ENCODE results near the gene ARL5B.

Gene ARL5B

DNA sequence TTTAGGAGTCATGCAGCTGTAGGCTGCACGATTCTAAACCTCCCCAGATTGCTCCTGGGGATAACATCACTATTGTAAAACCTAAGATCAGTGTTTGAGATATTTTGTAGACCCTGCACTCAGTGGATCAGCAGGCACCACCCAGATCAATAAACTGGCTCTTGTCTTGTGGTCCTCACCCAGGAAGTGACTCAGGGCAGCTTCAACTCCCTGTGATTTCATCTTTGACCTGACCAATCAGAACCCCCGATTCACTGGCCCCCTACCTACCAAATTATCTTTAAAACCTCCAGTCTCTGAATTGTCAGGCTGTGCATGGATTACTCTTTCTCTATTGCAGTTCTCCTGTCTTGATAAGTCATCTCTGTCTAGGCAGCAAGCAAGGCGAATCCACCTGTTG is 25.7 kb downstream of the ARL5B start:
- H3K9me3 ChIP-seq (ENCODE audit: low read length) = no peaks in the 10 kb centered on the region
- no peaks in the 10 kb centered on the region for H3F3A ChIP-seq (ENCODE audit: insufficient read depth, low read length)
- no peak overlapping the region for H3K9ac ChIP-seq (ENCODE audit: low read length)
- H3K4me2 ChIP-seq (ENCODE audit: low read length) = no peak overlapping the region
- 0 out of 2 replicates have a peak, but pooled peaks cover 5% of the 10 kb centered on the region for H3K27me3 ChIP-seq (ENCODE audit: insufficient read depth, low read length)
- H3K9me2 ChIP-seq (ENCODE audit: low read depth, low read length) = no peaks in the 10 kb centered on the region
- H4K20me1 ChIP-seq (ENCODE audit: insufficient read depth, low read length) = no peaks in the 10 kb centered on the region
- no peak overlapping the region for H2AFZ ChIP-seq (ENCODE audit: low read length)
- no peaks in the 10 kb centered on the region for H3K79me2 ChIP-seq (ENCODE audit: insufficient read depth, low read length)
- no peak overlapping the region for H3K4me3 ChIP-seq (ENCODE audit: low read depth, low read length, poor library complexity, severe bottlenecking)
- TF ChIP-seq EZH2 (IDR thresholded peaks at IDR 0.05; ENCODE audit: borderline replicate concordance, low read length) = no peak
- TF ChIP-seq, protein P1, sequence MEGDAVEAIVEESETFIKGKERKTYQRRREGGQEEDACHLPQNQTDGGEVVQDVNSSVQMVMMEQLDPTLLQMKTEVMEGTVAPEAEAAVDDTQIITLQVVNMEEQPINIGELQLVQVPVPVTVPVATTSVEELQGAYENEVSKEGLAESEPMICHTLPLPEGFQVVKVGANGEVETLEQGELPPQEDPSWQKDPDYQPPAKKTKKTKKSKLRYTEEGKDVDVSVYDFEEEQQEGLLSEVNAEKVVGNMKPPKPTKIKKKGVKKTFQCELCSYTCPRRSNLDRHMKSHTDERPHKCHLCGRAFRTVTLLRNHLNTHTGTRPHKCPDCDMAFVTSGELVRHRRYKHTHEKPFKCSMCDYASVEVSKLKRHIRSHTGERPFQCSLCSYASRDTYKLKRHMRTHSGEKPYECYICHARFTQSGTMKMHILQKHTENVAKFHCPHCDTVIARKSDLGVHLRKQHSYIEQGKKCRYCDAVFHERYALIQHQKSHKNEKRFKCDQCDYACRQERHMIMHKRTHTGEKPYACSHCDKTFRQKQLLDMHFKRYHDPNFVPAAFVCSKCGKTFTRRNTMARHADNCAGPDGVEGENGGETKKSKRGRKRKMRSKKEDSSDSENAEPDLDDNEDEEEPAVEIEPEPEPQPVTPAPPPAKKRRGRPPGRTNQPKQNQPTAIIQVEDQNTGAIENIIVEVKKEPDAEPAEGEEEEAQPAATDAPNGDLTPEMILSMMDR (IDR thresholded peaks at IDR 0.05; ENCODE audit: low read length) = no peak
- H3K4me1 ChIP-seq (ENCODE audit: insufficient read depth, low read length, severe bottlenecking) = no peaks in the 10 kb centered on the region
- no peak overlapping the region for H3K27ac ChIP-seq (ENCODE audit: low read depth, low read length, poor library complexity, severe bottlenecking)
- no peaks in the 10 kb centered on the region for H3K36me3 ChIP-seq (ENCODE audit: insufficient read depth, low read length)

DNA sequence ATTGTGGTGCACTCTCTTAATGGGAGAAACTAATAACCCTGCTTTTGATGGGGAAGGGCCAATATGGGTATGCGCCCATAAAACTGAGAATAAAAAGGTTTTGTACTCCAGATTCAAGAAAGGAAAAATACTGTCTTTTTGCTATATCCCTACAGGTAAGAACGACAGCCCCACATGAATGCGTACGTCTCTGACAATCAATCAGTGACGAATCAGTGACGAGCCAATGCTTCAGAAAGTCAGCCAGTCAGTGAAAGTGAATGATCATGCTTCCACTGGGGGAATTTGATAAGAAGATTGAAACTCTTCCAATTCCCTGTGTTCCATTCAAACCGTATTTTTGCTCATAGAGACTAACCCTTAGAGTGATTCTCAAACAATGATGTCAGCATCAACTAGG is 26.3 kb downstream of the ARL5B start:
- H3K79me2 ChIP-seq (ENCODE audit: insufficient read depth, low read length) = no peaks in the 10 kb centered on the region
- no peaks in the 10 kb centered on the region for H3K36me3 ChIP-seq (ENCODE audit: insufficient read depth, low read length)
- H3K4me1 ChIP-seq (ENCODE audit: insufficient read depth, low read length, severe bottlenecking) = no peaks in the 10 kb centered on the region
- H3K9me3 ChIP-seq (ENCODE audit: low read length) = no peaks in the 10 kb centered on the region
- H3F3A ChIP-seq (ENCODE audit: insufficient read depth, low read length) = no peaks in the 10 kb centered on the region
- H2AFZ ChIP-seq (ENCODE audit: low read length) = no peak overlapping the region
- no peaks in the 10 kb centered on the region for H3K9me2 ChIP-seq (ENCODE audit: low read depth, low read length)
- no peak overlapping the region for H3K4me2 ChIP-seq (ENCODE audit: low read length)
- no peak overlapping the region for H3K9ac ChIP-seq (ENCODE audit: low read length)
- H3K27ac ChIP-seq (ENCODE audit: low read depth, low read length, poor library complexity, severe bottlenecking) = no peak overlapping the region
- TF ChIP-seq EZH2 (IDR thresholded peaks at IDR 0.05; ENCODE audit: borderline replicate concordance, low read length) = no peak
- TF ChIP-seq, protein P1 (IDR thresholded peaks at IDR 0.05; ENCODE audit: low read length) = no peak
- no peak overlapping the region for H3K4me3 ChIP-seq (ENCODE audit: low read depth, low read length, poor library complexity, severe bottlenecking)
- H4K20me1 ChIP-seq (ENCODE audit: insufficient read depth, low read length) = no peaks in the 10 kb centered on the region
- H3K27me3 ChIP-seq (ENCODE audit: insufficient read depth, low read length) = 0 out of 2 replicates have a peak, but pooled peaks cover 5% of the 10 kb centered on the region

DNA sequence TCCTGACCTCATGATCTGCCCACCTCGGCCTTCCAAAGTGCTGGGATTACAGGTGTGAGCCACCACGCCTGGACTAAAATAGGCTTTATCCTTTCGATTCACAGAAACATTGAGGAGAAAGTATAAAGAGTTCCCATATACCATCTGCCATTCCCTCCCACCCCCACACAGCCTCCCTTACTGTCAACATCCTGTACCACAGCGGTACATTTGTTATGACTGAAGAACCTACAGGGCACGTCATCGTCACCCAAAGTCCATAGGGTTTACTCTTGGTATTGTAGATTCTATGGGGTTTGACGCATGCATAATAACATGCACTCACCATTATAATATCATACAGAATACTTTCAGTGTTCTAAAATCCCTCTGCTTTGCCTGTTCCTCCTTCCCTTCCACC is 28.0 kb downstream of the ARL5B start:
- Histone ChIP-seq H3K27me3 (ENCODE audit: insufficient read depth, low read length) (0 out of 2 replicates have a peak, but pooled peaks cover 5% of the 10 kb centered on the region), H3K36me3 (ENCODE audit: insufficient read depth, low read length) (no peaks in the 10 kb centered on the region), H3K4me2 (ENCODE audit: low read length) (no peak overlapping the region), H3K4me3 (ENCODE audit: low read depth, low read length, poor library complexity, severe bottlenecking) (no peak overlapping the region), H3K27ac (ENCODE audit: low read depth, low read length, poor library complexity, severe bottlenecking) (no peak overlapping the region), H2AFZ (ENCODE audit: low read length) (no peak overlapping the region), H3K9ac (ENCODE audit: low read length) (no peak overlapping the region), H3K4me1 (ENCODE audit: insufficient read depth, low read length, severe bottlenecking) (no peaks in the 10 kb centered on the region), H3F3A (ENCODE audit: insufficient read depth, low read length) (no peaks in the 10 kb centered on the region), H3K79me2 (ENCODE audit: insufficient read depth, low read length) (no peaks in the 10 kb centered on the region), H3K9me3 (ENCODE audit: low read length) (no peaks in the 10 kb centered on the region), H3K9me2 (ENCODE audit: low read depth, low read length) (no peaks in the 10 kb centered on the region), H4K20me1 (ENCODE audit: insufficient read depth, low read length) (no peaks in the 10 kb centered on the region)
- TF ChIP-seq EZH2 (IDR thresholded peaks at IDR 0.05; ENCODE audit: borderline replicate concordance, low read length) = no peak
- TF ChIP-seq, protein P1 (IDR thresholded peaks at IDR 0.05; ENCODE audit: low read length) = no peak
